Astrocyte (in vitro differentiated cells and primary cell): ENCODE results near the gene EMC7.

Experiments
- EZH2 ChIP-seq: IDR thresholded peaks from 2 replicates; pipeline ENCODE4 v1.6.1; 2012; ENCODE audit warnings: mild to moderate bottlenecking, low read length, inconsistent platforms; ENCODE audit not compliant: insufficient read depth
- TF ChIP-seq, protein P1 (sequence below): IDR thresholded peaks from 2 replicates; pipeline ENCODE4 v1.5.1; 2011; ENCODE audit warnings: low read depth, mild to moderate bottlenecking, inconsistent platforms, low read length, moderate library complexity; ENCODE audit not compliant: insufficient read depth

DNA sequence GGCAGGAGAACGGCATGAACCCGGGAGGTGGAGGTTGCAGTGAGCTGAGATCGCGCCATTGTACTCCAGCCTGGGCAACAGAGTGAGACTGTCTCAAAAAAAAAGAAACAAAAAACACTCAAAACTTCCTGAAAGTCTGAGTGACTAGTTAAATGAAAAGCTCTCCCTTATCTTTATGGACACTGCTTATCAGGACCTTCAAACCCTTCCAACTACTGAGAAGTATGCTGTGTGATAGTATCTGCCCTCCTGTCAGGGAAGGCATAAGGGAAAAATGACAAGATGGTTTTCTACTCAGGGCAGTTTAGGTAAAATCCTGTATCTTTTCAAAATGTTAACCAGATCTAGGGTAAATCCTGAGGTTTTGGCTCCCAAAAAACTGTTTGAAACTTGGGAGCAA is 21.8 kb downstream of the EMC7 start:
- TF ChIP-seq, protein P1, sequence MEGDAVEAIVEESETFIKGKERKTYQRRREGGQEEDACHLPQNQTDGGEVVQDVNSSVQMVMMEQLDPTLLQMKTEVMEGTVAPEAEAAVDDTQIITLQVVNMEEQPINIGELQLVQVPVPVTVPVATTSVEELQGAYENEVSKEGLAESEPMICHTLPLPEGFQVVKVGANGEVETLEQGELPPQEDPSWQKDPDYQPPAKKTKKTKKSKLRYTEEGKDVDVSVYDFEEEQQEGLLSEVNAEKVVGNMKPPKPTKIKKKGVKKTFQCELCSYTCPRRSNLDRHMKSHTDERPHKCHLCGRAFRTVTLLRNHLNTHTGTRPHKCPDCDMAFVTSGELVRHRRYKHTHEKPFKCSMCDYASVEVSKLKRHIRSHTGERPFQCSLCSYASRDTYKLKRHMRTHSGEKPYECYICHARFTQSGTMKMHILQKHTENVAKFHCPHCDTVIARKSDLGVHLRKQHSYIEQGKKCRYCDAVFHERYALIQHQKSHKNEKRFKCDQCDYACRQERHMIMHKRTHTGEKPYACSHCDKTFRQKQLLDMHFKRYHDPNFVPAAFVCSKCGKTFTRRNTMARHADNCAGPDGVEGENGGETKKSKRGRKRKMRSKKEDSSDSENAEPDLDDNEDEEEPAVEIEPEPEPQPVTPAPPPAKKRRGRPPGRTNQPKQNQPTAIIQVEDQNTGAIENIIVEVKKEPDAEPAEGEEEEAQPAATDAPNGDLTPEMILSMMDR = no peak
- TF ChIP-seq EZH2 = no peak
